ENCODE data around the gene SLC39A13.

SLC39A13 gene

GRCh38 chr11:47407746-47408590 lies at the start of gene SLC39A13:
SLC39A13 (plus strand) TSS chr11:47408590; CDS start chr11:47410095, 1,505 bp downstream.
- H3K4me1 ChIP-seq (ENCODE audit: insufficient read depth, low read length), result peaks cover 13% of the 10 kb centered on the region; the same call in 1 of the 2 replicates

GRCh38 chr11:47358731-47359051 lies 49.7 kb upstream of the SLC39A13 start:
- H3K36me3 ChIP-seq (ENCODE audit: insufficient read depth, low read length), result no peaks in the 10 kb centered on the region
- no peak overlapping the region for H3K9ac ChIP-seq (ENCODE audit: low read depth, low read length)
- H3K4me1 ChIP-seq (ENCODE audit: insufficient read depth, low read length), result no peaks in the 10 kb centered on the region
- H3K9me3 ChIP-seq (ENCODE audit: control insufficient read depth, insufficient read depth, low read length), result no peaks in the 10 kb centered on the region

More at GRCh38 chr11:47407746-47408590, at the start of gene SLC39A13:
- Histone ChIP-seq H3K36me3 (ENCODE audit: insufficient read depth, low read length) (no peaks in the 10 kb centered on the region; the same call in 1 of the 2 replicates), H3K9me3 (ENCODE audit: control insufficient read depth, insufficient read depth, low read length) (no peaks in the 10 kb centered on the region), H3K9ac (ENCODE audit: low read depth, low read length) (peak within 1 kb of the TSS; percentile 92)

- H3K9me3 ChIP-seq (ENCODE audit: control insufficient read depth, insufficient read depth, low read length), result no peaks in the 10 kb centered on the region
- no peak overlapping the region for H3K9ac ChIP-seq (ENCODE audit: low read depth, low read length)
- H3K4me1 ChIP-seq (ENCODE audit: insufficient read depth, low read length), result no peaks in the 10 kb centered on the region
- no peaks in the 10 kb centered on the region for H3K36me3 ChIP-seq (ENCODE audit: insufficient read depth, low read length)
These were observed 49.2 kb upstream of the SLC39A13 start for GRCh38 chr11:47359162-47359561.

GRCh38 chr11:47359586-47359985 lies 48.8 kb upstream of the SLC39A13 start:
- Histone ChIP-seq H3K36me3 (ENCODE audit: insufficient read depth, low read length) (no peaks in the 10 kb centered on the region), H3K9me3 (ENCODE audit: control insufficient read depth, insufficient read depth, low read length) (no peaks in the 10 kb centered on the region), H3K4me1 (ENCODE audit: insufficient read depth, low read length) (no peaks in the 10 kb centered on the region), H3K9ac (ENCODE audit: low read depth, low read length) (no peak overlapping the region)

- H3K9me3 ChIP-seq (ENCODE audit: control insufficient read depth, insufficient read depth, low read length), result no peaks in the 10 kb centered on the region
- H3K36me3 ChIP-seq (ENCODE audit: insufficient read depth, low read length), result no peaks in the 10 kb centered on the region
- no peak overlapping the region for H3K9ac ChIP-seq (ENCODE audit: low read depth, low read length)
- no peaks in the 10 kb centered on the region for H3K4me1 ChIP-seq (ENCODE audit: insufficient read depth, low read length)
These were observed 48.0 kb upstream of the SLC39A13 start for GRCh38 chr11:47360341-47360740.

- Histone ChIP-seq H3K9me3 (ENCODE audit: control insufficient read depth, insufficient read depth, low read length) (no peaks in the 10 kb centered on the region), H3K9ac (ENCODE audit: low read depth, low read length) (no peak overlapping the region), H3K36me3 (ENCODE audit: insufficient read depth, low read length) (no peaks in the 10 kb centered on the region), H3K4me1 (ENCODE audit: insufficient read depth, low read length) (no peaks in the 10 kb centered on the region)
These were observed 47.0 kb upstream of the SLC39A13 start for GRCh38 chr11:47361419-47361818.

GRCh38 chr11:47366020-47366490 lies 42.3 kb upstream of the SLC39A13 start:
- Histone ChIP-seq H3K36me3 (ENCODE audit: insufficient read depth, low read length) (no peaks in the 10 kb centered on the region), H3K9ac (ENCODE audit: low read depth, low read length) (no peak overlapping the region), H3K9me3 (ENCODE audit: control insufficient read depth, insufficient read depth, low read length) (no peaks in the 10 kb centered on the region), H3K4me1 (ENCODE audit: insufficient read depth, low read length) (no peaks in the 10 kb centered on the region)

GRCh38 chr11:47369676-47370075 lies 38.7 kb upstream of the SLC39A13 start:
- Histone ChIP-seq H3K9ac (ENCODE audit: low read depth, low read length) (no peak overlapping the region), H3K9me3 (ENCODE audit: control insufficient read depth, insufficient read depth, low read length) (no peaks in the 10 kb centered on the region), H3K36me3 (ENCODE audit: insufficient read depth, low read length) (no peaks in the 10 kb centered on the region), H3K4me1 (ENCODE audit: insufficient read depth, low read length) (no peaks in the 10 kb centered on the region; the same call in 1 of the 2 replicates)

GRCh38 chr11:47372422-47372821 lies 36.0 kb upstream of the SLC39A13 start:
- H3K9me3 ChIP-seq (ENCODE audit: control insufficient read depth, insufficient read depth, low read length), result no peaks in the 10 kb centered on the region
- H3K36me3 ChIP-seq (ENCODE audit: insufficient read depth, low read length), result no peaks in the 10 kb centered on the region
- H3K4me1 ChIP-seq (ENCODE audit: insufficient read depth, low read length), result peaks cover 3% of the 10 kb centered on the region; the same call in 1 of the 2 replicates
- no peak overlapping the region for H3K9ac ChIP-seq (ENCODE audit: low read depth, low read length)

GRCh38 chr11:47373876-47374719 lies 34.3 kb upstream of the SLC39A13 start:
- H3K9ac ChIP-seq (ENCODE audit: low read depth, low read length), result no peak overlapping the region
- no peaks in the 10 kb centered on the region for H3K9me3 ChIP-seq (ENCODE audit: control insufficient read depth, insufficient read depth, low read length)
- peaks cover 10% of the 10 kb centered on the region for H3K4me1 ChIP-seq (ENCODE audit: insufficient read depth, low read length)
- H3K36me3 ChIP-seq (ENCODE audit: insufficient read depth, low read length), result no peaks in the 10 kb centered on the region

- Histone ChIP-seq H3K9ac (ENCODE audit: low read depth, low read length) (no peak overlapping the region), H3K36me3 (ENCODE audit: insufficient read depth, low read length) (no peaks in the 10 kb centered on the region), H3K9me3 (ENCODE audit: control insufficient read depth, insufficient read depth, low read length) (no peaks in the 10 kb centered on the region), H3K4me1 (ENCODE audit: insufficient read depth, low read length) (peaks cover 10% of the 10 kb centered on the region)
These were observed 33.7 kb upstream of the SLC39A13 start for GRCh38 chr11:47374720-47375019.

GRCh38 chr11:47375020-47375419 lies 33.4 kb upstream of the SLC39A13 start:
- Histone ChIP-seq H3K4me1 (ENCODE audit: insufficient read depth, low read length) (peaks cover 10% of the 10 kb centered on the region), H3K9me3 (ENCODE audit: control insufficient read depth, insufficient read depth, low read length) (no peaks in the 10 kb centered on the region), H3K9ac (ENCODE audit: low read depth, low read length) (no peak overlapping the region), H3K36me3 (ENCODE audit: insufficient read depth, low read length) (no peaks in the 10 kb centered on the region)

- Histone ChIP-seq H3K36me3 (ENCODE audit: insufficient read depth, low read length) (no peaks in the 10 kb centered on the region), H3K9me3 (ENCODE audit: control insufficient read depth, insufficient read depth, low read length) (no peaks in the 10 kb centered on the region), H3K9ac (ENCODE audit: low read depth, low read length) (no peak overlapping the region), H3K4me1 (ENCODE audit: insufficient read depth, low read length) (peaks cover 10% of the 10 kb centered on the region)
These were observed 32.8 kb upstream of the SLC39A13 start for GRCh38 chr11:47375546-47376085.

GRCh38 chr11:47376107-47376524 lies 32.3 kb upstream of the SLC39A13 start:
- no peak overlapping the region for H3K9ac ChIP-seq (ENCODE audit: low read depth, low read length)
- H3K9me3 ChIP-seq (ENCODE audit: control insufficient read depth, insufficient read depth, low read length), result no peaks in the 10 kb centered on the region
- peaks cover 10% of the 10 kb centered on the region for H3K4me1 ChIP-seq (ENCODE audit: insufficient read depth, low read length)
- H3K36me3 ChIP-seq (ENCODE audit: insufficient read depth, low read length), result no peaks in the 10 kb centered on the region

All from ES-I3 (cell line).